GM19238 (cell line): Measurements from ENCODE around the gene KCTD14.
A peak's percentile ranks its signal among the peaks of the same experiment; 100 is the strongest.
"Not testable (repeated sequence)": the region's sequence is repeated elsewhere in the genome, so short reads cannot be mapped to it uniquely, and the experiment has no call there.

Experiments used
- DNase-seq: peaks from one replicate; pipeline ENCODE4 v3.0.0; 2011; ENCODE audit warnings: low spot score; ENCODE audit not compliant: insufficient read length

Gene KCTD14

GRCh38 chr11:78023426-78023825 lies 350 bp upstream of the KCTD14 start:
- no peak for DNase-seq

GRCh38 chr11:78021611-78022010 lies 1.5 kb downstream of the KCTD14 start:
- DNase-seq = no peak

GRCh38 chr11:78020246-78020645 lies 2.8 kb downstream of the KCTD14 start:
- no peak for DNase-seq

- no peak for DNase-seq
Measured at GRCh38 chr11:78019808-78020207, 3.3 kb downstream of the KCTD14 start.

- DNase-seq = no peak
Measured at GRCh38 chr11:78015878-78016277, 7.2 kb downstream of the KCTD14 start.

- not testable (repeated sequence) for DNase-seq
Measured at GRCh38 chr11:78014937-78015520, 8.0 kb downstream of the KCTD14 start.

- no peak for DNase-seq
Measured at GRCh38 chr11:78011301-78011700, 11.8 kb downstream of the KCTD14 start.

- no peak for DNase-seq
Measured at GRCh38 chr11:78010755-78011154, 12.3 kb downstream of the KCTD14 start.

- DNase-seq = no peak
Measured at GRCh38 chr11:78010304-78010703, 12.8 kb downstream of the KCTD14 start.

GRCh38 chr11:78009062-78009461 lies 14.0 kb downstream of the KCTD14 start:
- no peak for DNase-seq

- no peak for DNase-seq
Measured at GRCh38 chr11:78000193-78000592, 22.9 kb downstream of the KCTD14 start.

GRCh38 chr11:77999446-78000030 lies 23.5 kb downstream of the KCTD14 start:
- no peak for DNase-seq

GRCh38 chr11:77994434-77995362 lies 28.4 kb downstream of the KCTD14 start, which contains the start of gene INTS4:
Gene INTS4 (minus strand): TSS chr11:77994668. CDS start chr11:77994643, 25 bp downstream.
- DNase-seq = peak; percentile 88

GRCh38 chr11:77993902-77994301 lies 29.2 kb downstream of the KCTD14 start:
- no peak for DNase-seq

- no peak for DNase-seq
Measured at GRCh38 chr11:77990981-77991380, 32.1 kb downstream of the KCTD14 start.

- DNase-seq = not testable (repeated sequence)
Measured at GRCh38 chr11:77986456-77986855, 36.6 kb downstream of the KCTD14 start.

GRCh38 chr11:77981346-77981947 lies 41.6 kb downstream of the KCTD14 start:
- no peak for DNase-seq

GRCh38 chr11:77968337-77968736 lies 54.7 kb downstream of the KCTD14 start:
- DNase-seq = peak; percentile 8

GRCh38 chr11:77967753-77968152 lies 55.3 kb downstream of the KCTD14 start:
- DNase-seq = no peak

GRCh38 chr11:77967121-77967520 lies 56.0 kb downstream of the KCTD14 start:
- DNase-seq = no peak

GRCh38 chr11:77966338-77966737 lies 56.7 kb downstream of the KCTD14 start:
- DNase-seq = no peak
